Activated T-cell treated with anti-CD3 and anti-CD28 coated beads for 1 hour (primary cell): ENCODE data around the gene STRIP1.

ENCODE experiments used
- DNase-seq: peaks from one replicate; pipeline ENCODE4 v3.0.0-alpha.2; 2020; ENCODE audit warnings: low read depth

STRIP1 gene

DNA sequence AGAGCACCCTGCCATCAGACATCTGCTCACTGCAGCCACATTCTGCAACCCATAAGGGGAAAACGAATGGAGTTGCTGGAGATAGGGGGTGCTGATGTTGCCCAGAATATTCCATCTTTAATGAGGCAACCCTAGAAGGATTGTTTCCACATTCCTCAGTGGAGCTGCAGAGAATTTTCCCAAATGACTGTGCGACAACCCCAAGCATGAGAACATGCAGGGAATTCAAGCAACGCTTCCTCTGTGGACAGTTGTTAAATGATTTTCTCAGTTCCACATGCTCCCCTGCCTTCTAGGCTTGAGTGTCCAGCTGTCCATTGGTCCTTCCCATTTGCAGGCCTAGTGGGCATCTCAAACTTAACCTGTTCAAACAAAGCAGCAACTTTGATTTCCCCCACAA lies 57.4 kb downstream of the STRIP1 start:
- no peak for DNase-seq

DNA sequence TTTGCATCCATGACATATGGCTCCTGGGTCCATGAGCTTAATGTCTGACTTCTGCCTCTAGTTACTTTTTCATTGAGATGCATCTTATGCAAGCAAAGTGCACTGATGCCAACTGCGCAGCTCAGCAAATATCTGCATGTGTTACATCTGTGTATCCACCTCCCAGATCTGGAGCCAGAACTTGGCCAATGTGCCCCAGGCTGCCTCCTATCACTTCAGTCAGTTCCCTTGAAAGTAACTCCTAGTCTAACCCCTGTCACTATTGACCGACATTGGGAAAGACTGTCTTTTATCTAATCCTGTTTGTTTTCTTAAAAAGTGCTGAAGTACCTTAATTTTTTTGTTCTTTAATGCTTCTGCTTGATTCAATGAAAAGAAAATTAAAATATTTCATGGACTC lies 58.6 kb downstream of the STRIP1 start:
- DNase-seq = no peak

DNA sequence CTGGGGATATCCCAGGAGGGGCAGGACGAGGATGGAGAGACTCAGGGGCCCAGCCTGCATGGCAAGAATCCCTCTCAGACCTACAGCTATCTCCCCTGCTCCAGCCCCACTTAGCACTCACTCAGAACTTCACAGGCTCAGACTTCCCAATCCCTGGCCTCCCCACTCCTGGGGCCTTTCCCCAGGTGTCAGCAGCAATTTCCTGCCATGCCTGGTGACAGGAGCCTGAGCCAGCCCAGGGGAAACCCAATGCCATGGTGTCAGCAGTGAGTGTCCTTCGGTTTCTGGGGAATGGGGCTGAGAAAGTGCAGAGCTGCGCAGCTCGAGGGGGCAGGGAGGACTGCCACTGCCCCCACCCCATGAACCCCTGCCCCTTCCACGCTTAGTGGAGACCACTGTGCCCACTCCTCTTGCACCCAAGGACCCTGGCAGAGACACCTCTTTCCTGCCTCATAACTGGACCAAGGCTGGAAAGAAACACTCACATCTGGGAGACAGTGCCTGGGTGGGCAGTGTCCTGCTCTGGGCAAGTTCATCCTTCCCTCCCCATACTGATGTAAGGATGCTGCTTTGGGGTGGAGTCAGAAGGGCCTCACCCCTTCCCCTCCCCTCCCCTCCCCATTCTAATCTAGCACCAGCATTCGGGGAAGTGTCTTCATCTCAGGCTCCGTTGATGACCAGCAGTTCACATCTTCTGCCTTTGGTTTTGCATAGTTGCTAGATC lies 60.7 kb downstream of the STRIP1 start:
- DNase-seq = no peak

DNA sequence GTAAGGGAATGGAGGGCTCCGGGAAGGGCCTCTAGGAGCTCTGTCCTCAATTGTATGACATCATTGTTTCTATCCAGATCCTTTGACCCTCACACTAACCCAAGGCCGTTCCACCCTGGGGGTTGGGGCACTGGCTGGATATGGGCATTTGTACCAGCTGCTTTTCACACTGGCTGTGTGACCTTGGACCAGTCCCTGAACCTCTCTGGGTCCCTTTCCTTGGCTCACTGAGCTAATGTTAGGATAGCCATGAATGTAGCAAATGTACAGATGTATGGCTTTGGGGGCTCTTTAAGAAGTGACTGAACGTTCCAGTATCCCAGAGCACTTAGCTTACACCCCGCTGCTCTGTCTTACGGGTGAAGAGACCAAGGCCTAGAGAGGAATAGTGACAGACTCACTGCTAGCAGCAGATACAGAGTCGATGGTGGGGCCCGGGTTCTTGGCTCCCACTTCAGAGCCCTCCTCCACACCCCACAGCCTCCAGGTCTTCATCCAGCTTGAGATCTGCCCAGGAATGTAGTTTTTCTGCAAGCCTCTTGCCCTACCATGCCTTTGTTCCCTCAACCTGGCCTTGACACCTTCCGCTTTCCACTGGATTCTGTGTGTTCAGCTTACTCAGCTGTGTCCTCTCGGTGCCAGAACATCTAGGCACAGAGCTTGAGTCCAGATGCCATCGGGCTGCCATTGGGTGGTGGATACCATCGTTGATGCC lies 63.2 kb downstream of the STRIP1 start:
- no peak for DNase-seq

DNA sequence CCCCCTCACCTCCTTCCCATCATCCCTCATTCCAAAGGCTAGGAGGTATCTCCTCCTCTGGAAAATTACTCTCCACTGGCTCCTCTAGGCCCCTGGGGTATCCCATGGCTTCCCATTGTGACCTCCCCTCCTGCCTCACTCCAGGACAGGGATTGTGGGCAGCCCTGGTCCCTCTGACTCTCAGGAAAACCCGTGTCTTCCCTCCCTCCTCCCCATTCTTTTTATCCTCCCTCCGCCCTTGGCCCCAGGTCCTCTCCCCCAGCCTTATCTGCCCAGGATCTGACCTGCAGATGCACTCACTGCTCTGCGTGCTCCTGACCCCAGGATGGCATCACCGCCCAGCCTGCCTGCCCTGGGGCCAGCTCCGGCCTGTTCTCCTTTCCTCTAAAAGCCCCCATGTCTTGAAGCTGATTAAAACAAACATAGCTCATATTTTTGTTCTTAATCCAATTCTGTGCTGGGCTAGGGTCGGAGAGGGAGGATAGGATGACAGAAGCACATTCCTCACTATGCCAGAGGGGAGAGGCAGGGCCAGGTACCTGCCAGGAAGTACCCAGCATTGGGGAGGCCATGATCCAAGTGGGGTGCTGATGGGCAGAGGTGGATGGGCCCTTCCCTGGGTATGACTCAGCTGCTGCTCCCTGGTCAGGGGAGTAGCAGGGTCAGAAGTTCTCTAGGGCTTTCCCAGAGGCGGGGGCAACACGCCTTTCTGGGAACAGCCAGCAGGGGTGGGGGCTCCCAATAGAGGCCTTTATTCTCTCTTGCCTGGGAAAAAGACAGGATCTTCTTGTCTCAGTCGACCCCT lies 64.0 kb downstream of the STRIP1 start:
- no peak for DNase-seq

DNA sequence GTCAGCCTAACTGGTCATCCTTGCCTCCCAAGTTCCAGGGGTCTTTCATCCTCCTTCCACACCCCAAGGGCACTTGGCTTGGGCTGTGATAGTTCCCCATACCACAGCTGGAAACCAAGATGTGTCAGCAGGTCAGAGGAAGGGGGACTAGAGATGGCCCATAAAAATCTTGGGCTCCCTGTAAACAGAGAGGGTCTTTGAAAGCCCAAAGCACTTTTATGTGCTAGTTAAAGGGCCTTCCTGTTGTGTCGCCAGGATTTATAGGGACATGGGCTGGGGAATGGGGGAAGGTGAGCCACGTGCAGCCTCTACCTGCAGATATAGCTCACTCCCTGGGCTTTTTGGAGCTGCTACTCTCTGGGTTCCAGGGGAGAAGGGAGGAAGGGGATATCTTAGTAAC lies 65.9 kb downstream of the STRIP1 start:
- DNase-seq = no peak

DNA sequence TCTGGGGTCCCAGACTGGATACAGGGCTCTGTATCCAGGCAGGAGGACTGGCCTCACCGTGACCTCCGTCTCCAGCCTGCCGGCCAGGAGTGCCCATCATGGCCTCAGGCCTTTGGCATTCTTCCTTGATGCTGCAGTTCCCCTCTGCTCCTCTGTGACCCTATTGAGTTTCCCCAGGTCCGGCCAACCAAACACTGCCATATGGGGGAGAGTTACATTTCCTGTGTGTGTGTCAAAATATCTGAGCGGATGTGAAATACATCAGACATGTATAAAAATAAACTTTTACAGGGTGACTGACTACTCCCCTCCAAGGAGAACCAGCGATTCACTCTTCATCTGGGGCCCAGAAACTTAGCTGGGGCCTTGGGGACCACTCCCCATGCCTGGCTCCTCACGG lies 67.7 kb downstream of the STRIP1 start:
- DNase-seq = no peak
